GM21619 (cell line): ENCODE measurements around the gene SIRPD.

Source experiments
- ATAC-seq: cut with Tn5 transposase; IDR thresholded peaks from one replicate; pipeline ENCODE4 v1.9.1; 2021; ENCODE audit not compliant: unreplicated experiment

The SIRPD gene

DNA sequence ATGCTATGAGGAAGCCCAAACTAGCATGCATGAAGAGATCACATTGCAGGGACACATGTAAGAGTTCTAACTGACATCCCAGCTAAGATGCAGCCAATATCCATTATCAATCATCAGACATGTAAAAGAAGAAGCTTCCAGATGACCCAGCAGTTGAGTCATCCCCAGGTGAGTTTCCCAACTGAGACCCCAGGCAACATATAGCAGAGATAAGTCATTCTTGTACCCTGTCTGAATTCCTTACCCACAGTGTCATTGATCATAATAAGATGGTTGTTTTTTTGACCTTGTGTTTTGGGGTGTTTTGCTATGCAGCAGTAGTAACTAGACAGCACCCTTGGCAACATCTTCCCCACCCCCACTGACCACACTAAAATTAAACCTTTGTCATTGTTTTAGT is 18.9 kb downstream of the SIRPD start:
- ATAC-seq: no peak

DNA sequence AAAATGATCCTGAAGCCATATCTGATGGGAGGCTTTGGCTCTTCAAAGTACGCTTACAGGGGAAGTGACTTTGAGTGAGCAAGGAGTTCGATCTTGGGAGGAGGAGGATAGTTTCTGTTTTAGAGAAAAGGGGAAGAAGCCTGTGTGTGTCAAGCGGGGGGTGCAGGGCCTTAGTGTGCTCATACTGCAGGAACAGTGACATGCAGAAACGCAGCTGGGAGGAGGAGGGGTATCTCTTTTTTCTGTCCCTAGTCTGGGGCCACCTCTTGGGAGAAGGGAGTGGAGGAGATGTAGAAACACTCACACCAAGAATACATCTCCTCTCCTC is 19.8 kb downstream of the SIRPD start:
- ATAC-seq: no peak

GRCh38 chr20:1536893-1537730 is 20.4 kb downstream of the SIRPD start:
- no peak for ATAC-seq

- ATAC-seq: peak; percentile 94
Measured at GRCh38 chr20:1535420-1536175, 21.9 kb downstream of the SIRPD start.

DNA sequence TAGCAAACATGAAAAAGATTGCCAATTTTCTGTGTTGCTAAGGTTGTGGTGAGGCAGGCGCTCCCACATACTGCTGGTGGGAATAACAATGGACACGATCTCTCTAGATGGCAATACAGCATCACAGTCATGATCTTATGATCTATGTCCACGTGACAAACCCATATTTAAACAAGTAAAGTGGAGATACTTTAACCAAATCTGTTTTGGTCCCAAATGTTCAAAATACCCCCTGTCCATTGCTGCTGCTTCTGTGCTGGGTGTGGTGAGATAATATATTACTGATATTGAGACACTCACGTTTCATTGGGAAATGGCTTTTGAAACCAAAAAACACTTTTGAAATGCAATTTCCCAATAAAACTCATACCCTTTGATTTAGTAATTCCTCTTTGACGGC is 23.0 kb downstream of the SIRPD start:
- no peak for ATAC-seq

DNA sequence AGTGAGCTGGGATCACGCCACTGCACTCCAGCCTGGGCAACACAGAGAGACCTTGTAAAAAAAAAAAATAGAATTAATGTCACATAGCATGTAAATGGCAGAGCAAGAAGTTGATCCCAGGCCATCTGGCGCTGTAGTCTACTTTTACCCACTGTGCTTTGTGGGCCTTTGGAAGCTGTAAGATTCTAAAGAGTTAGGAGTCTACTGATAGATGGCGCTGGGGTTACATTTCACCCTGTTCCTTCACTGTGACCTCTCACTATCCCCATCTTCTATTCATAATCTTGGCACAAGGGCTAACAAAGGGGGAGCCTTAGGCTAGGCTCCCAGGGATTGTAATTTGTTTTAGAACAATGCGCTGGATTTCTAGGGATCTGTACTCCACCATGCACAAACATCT is 24.4 kb downstream of the SIRPD start:
- ATAC-seq: no peak

DNA sequence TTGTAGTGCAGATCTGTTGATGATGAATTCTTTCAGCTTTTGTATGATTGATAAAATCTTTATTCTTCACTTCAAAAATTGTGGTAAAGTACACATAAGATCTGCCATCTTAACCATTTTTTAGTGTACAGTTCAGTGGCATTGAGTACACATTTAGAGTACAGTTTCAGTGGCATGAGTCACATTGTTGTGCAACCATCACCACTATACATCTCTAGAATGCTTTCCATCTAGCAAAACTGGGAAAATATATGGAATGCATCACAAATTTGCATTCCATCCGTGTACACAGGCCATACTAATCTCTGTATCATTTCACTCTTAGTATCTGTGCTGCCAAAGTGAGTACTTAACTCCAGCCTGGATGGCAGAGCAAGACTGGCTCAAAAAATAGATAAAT is 28.7 kb downstream of the SIRPD start:
- no peak for ATAC-seq

DNA sequence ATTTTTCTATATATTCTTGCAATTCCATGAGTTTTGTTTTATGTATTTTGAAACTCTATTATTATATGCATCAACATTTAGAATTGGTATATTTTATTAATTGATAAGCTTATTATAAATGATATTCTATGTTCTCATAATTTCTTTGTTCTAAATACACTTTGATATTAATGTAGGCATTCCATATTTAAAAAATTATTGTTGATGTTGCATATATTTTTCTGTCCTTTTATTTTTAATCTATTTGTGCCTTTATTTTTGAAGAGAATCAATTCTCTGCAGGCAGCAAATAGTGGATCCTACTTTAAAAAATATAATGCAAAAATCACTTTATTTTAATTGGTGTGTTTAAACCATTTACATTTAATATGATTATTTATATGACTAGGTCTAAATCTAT is 29.6 kb downstream of the SIRPD start:
- no peak for ATAC-seq

- no peak for ATAC-seq
Measured at GRCh38 chr20:1526896-1527295, 30.6 kb downstream of the SIRPD start.

GRCh38 chr20:1526310-1526709 is 31.2 kb downstream of the SIRPD start:
- no peak for ATAC-seq

DNA sequence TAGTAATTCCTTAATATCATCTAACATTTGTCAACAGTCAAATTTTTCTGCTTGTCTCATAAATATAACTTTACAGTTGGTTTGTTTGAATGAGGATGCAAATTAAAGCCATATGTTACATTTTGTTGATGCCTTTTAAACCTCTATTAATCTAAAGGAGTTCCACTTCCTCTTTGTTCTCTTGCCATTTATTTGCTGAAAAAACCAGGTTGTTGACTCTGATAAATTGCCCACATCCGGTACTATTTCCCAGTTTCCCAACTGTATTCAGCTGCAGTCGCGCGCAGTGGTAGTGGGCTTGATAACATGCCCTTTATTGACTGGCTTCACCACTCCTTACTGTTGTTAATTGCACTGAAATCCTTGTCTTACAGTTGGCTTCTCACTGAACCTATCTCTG is 33.5 kb downstream of the SIRPD start:
- no peak for ATAC-seq

DNA sequence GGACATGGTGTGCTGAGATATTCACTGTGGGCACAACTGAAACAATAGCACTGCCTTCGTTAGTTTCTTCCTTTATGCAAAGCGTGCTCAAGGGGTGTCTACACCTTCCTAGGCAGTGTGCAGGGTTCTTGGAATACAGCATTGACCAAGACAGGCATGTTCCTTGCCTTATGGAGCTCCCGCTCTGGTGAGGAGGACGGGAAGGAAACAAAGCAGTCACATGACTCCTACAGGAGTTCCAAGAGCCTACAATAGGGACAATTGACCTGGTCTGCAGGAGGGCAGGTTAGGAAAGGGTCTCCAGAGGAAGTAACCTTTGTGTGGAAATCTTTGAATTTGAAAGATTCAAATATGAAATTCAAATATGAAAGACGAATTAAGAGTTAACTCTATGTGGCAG is 40.5 kb downstream of the SIRPD start:
- ATAC-seq: no peak

DNA sequence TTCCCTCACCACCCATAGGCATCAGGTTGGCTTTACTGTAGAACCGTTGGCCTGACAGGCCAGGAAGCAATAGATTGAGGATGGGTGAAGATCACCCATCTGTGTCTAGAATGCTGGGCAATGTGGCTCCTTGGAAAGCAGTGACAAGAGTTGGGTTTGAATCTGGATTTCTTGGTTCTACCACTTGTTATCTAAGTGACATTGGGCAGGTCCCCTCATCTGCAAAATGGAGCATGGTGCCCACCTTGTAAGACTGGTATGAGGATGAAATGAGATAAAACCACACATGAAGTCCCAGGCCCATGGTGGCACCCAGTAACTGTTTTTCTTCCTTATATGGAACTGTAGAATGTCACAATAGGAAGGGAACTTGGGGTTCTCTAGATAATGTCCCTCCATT is 43.7 kb downstream of the SIRPD start:
- ATAC-seq: no peak

DNA sequence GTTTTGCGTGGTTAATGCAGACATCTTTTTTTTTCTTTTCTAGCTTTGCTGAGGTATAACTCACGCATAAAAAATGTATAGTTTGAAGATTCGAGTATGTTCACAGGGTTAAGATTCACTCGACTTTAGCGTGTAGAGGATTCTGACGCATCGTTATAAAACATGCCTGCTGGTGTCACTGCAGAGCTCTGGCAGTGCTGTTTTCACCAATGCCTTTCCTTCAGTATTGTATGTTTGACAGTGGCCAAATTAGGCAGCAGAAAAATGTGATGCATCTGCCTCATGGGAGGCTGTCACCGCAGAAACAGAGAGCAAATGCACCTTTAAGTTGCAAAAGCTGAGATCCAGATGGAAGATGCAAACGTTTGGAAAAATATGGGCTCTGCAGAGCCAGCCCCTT is 48.3 kb downstream of the SIRPD start:
- ATAC-seq: no peak

DNA sequence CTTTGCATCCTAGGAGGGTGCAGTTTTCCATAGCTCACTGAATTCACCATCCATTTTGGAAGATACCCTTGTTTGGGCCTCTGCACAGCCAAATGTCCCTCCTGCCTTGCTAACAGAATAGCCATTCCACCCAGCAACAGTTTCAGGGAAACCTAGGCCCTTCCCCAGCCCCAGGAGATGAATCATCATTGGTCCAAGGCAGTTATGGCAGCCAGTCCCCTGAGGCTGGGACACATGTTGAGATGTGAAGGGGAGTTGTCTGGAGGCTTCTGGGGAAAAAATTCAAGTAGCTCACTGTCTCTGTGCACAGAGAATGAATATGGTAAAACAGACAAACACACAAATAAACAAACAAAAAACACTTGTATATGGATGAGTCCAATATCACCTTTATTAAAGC is 48.9 kb downstream of the SIRPD start:
- no peak for ATAC-seq

GRCh38 chr20:1507276-1507675 is 50.2 kb downstream of the SIRPD start:
- no peak for ATAC-seq

DNA sequence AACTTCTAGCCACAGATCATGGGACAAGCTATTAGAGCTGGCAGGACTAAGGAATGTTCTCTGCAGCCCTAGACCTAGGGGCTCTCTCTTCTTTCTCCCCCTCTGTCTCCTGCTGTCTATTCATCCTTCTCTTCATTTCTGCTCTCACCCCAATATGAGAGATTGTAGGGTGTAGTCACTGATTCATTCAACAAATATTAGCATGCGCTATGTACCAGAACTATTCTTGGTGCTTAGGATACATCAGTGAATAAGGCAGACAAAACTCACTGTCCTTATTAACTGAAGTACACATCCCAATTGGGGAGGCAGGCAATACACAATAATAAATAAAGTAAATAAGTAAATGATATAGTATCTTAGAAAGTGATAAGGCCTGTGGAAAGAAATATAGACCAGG is 51.6 kb downstream of the SIRPD start:
- no peak for ATAC-seq

DNA sequence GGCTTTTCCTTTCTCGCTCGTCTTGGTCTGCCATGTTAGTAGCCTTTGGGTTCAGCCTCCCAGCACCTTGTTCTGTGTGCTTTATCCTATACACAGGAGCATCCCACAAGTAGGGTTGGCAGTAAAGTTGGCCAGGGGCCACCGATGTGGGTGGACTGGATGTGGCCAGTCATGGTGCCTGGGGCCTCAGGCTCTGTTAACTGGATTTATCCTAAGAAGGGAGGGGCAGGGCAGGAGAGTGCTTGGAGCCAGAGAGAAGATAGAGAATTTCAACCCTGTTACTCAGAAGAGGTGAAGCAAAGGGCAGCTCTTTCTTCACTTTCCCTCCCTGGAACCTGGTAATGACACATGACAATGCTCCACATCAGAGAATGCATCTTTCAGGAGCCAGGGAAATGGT is 52.1 kb downstream of the SIRPD start:
- ATAC-seq: no peak

- ATAC-seq: peak; percentile 98
Measured at GRCh38 chr20:1503564-1504227, 53.8 kb downstream of the SIRPD start.

DNA sequence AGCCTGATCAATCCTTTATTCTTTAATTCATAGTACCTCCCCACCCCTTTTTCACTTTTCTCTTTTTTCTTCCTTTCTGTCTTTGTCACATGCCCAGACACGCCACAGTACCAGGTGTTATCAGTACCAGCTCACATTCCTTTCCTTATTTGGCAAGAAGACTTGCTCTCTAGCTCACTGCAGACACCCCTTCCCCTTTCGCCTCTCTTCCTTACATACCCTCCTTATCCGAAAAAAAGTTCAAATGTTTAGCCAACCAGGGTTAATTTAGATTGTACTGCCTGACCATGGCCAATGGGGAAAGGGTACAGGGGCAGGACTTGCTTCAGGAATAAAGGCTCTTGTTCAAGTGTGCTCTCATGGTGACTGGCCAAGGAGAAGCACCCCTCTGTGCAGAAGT is 57.0 kb downstream of the SIRPD start:
- ATAC-seq: no peak

GRCh38 chr20:1499528-1500420 is 57.7 kb downstream of the SIRPD start:
- no peak for ATAC-seq
